Vagina (tissue), 2 donors: ENCODE results near the gene ADAM17. TPM values are rescaled to one million over a fixed set of nuclear protein-coding genes. Genes with fewer than 3 reads are reported as not detected.

Source experiments
- DNase-seq, 2 donors: peaks; one replicate each; pipeline ENCODE4 v3.0.0-alpha.2; 2017; ENCODE audit errors: extremely low spot score in 2 of 2
- H3K27ac ChIP-seq: fragments of 200-600 bp; sonication (generic); one replicate; pipeline ENCODE4 v1.5.1; 2019
- H3K27me3 ChIP-seq: fragments of 200-600 bp; sonication (generic); one replicate; pipeline ENCODE4 v1.5.1; 2019
- H3K36me3 ChIP-seq, 2 donors: fragments of 200-600 bp; sonication (generic); one replicate each; pipeline ENCODE4 v1.5.1; 2017 to 2019
- H3K4me1 ChIP-seq: fragments of 200-600 bp; sonication (generic); one replicate; pipeline ENCODE4 v1.5.1; 2019
- H3K4me3 ChIP-seq, 2 donors: fragments of 200-600 bp; sonication (generic); 1 replicate in 1 of 2; 2 replicates in 1 of 2; pipeline ENCODE4 v1.5.1; 2016 to 2019
- H3K9me3 ChIP-seq: fragments of 200-600 bp; sonication (generic); one replicate; pipeline ENCODE4 v1.5.1; 2019
- POLR2A ChIP-seq, 2 donors: fragments of 450-650 bp; IDR thresholded peaks; one replicate each; pipeline ENCODE4 v1.6.1; 2017; ENCODE audit warnings: antibody characterized with exemption in 2 of 2, mild to moderate bottlenecking in 2 of 2, moderate library complexity in 2 of 2
- POLR2AphosphoS5 ChIP-seq, 2 donors: sonication (generic); formaldehyde crosslinking; IDR thresholded peaks; one replicate each; pipeline ENCODE4 v1.9.0; 2017; ENCODE audit warnings: antibody characterized with exemption in 2 of 2, mild to moderate bottlenecking in 2 of 2, low read depth in 1 of 2; ENCODE audit not compliant: insufficient read depth in 1 of 2
- intact Hi-C: fragments of 100-400 bp; cut with DNase I; formaldehyde crosslinking; loops from one replicate; pipeline ENCODE4 v1.15.1; 2023
- total RNA-seq: library from RNA; depleted of rRNA; stranded (reverse); fragments of >200 nt; gene quantifications from one replicate; pipeline ENCODE4 v1.2.3, GENCODE V29; 2016
- TF ChIP-seq, protein P1 (sequence below), 3 experiments: fragments of 450-650 bp in 2 of 3; fragments of 200-600 bp in 1 of 3; sonication (generic) in 1 of 3; IDR thresholded peaks; one replicate each; pipeline ENCODE4 v1.5.1; 2017 to 2019; ENCODE audit warnings: antibody characterized with exemption in 3 of 3, mild to moderate bottlenecking in 2 of 3, moderate library complexity in 2 of 3

Gene ADAM17
- total RNA-seq, 1 donor from 2014 or later, result 33.4 TPM

DNA sequence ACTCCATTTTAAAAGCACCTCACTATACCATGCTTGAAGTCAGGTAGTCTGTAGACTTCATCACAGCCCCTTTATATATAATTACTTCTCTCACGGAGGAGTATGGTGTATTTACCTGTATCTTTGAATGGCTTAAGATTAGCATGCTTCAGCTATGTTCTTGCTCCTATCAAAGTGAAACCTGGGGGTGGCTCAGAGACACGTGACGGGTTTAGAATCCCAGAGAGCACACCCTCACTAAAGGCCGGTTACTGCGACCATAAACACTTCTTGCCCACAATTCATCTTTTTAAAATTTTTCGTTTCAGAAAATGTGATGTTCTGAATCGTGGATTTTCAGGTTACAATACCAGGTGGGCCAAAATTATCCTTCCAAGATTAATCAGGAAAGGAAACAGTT is 77.7 kb downstream of the ADAM17 start:
- Histone ChIP-seq H3K27me3 (no peaks in the 10 kb centered on the region), H3K4me1 (peaks cover 34% of the 10 kb centered on the region), H3K36me3 (peaks cover 0 to 30% of the 10 kb centered on the region in 2 donors), H3K9me3 (no peaks in the 10 kb centered on the region), H3K4me3 (no peak overlapping the region), H3K27ac (no peak overlapping the region)
- intact Hi-C loops, result no loop called here
- no peak for DNase-seq
- TF ChIP-seq POLR2AphosphoS5 (IDR thresholded peaks at IDR 0.05; ENCODE audit: insufficient read depth in 1 of 2, low read depth in 1 of 2) (no peak), POLR2A (IDR thresholded peaks at IDR 0.05) (no peak)
- TF ChIP-seq, protein P1, sequence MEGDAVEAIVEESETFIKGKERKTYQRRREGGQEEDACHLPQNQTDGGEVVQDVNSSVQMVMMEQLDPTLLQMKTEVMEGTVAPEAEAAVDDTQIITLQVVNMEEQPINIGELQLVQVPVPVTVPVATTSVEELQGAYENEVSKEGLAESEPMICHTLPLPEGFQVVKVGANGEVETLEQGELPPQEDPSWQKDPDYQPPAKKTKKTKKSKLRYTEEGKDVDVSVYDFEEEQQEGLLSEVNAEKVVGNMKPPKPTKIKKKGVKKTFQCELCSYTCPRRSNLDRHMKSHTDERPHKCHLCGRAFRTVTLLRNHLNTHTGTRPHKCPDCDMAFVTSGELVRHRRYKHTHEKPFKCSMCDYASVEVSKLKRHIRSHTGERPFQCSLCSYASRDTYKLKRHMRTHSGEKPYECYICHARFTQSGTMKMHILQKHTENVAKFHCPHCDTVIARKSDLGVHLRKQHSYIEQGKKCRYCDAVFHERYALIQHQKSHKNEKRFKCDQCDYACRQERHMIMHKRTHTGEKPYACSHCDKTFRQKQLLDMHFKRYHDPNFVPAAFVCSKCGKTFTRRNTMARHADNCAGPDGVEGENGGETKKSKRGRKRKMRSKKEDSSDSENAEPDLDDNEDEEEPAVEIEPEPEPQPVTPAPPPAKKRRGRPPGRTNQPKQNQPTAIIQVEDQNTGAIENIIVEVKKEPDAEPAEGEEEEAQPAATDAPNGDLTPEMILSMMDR (IDR thresholded peaks at IDR 0.05), result no peak

DNA sequence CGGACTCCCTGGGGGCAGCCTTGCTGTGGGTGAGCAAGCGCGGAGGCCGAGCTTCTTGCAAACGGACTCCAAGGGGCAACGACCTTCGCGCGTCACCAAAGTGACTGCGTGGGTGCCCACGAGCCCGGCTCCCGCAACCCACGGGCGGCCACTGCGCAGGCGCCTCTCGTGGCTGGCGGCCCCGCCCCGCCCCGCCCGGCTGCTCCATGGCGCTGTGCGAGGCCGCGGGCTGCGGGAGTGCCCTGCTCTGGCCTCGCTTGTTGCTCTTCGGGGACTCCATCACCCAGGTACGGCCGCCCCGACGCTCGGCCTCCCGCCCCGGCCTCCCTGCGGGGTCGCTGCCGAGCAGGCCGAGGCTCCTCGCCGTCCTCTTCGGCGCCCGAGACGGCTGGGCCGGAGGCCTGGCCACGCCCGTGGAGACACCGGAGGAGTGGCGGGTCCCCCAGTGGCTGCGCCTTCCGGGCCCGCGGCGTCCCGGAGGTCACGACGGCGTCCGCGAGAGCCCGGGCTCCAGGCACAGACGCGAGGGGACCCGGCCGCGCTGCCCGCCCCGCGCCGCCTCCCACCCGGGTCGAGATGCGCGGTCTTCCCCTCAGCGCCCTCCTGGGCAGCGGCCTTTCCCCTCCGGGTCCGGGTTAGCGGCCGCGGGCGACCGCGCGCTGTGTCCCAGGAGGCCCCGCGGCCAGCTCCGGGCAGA is 81.1 kb downstream of the ADAM17 start, which contains the start of gene IAH1:
TSS of gene IAH1 (plus strand) at position 191 of the 697 bp plus-strand sequence. CDS start at position 207, 16 bp downstream.
- DNase-seq, result no peak
- Histone ChIP-seq H3K27ac (peak within 1 kb of the TSS; percentile 83), H3K4me1 (peaks cover 34% of the 10 kb centered on the region), H3K27me3 (no peaks in the 10 kb centered on the region), H3K4me3 (peak within 1 kb of the TSS; percentile 54 to 78), H3K36me3 (peaks cover 0 to 7% of the 10 kb centered on the region in 2 donors), H3K9me3 (no peaks in the 10 kb centered on the region)
- intact Hi-C loops, result no loop called here
- peak in 1 of 2 donors; percentile 49 for TF ChIP-seq POLR2A (IDR thresholded peaks at IDR 0.05)
- TF ChIP-seq, protein P1 (IDR thresholded peaks at IDR 0.05), result no peak
- TF ChIP-seq POLR2AphosphoS5 (IDR thresholded peaks at IDR 0.05; ENCODE audit: insufficient read depth in 1 of 2, low read depth in 1 of 2), result peak in 1 of 2 donors; percentile 11

DNA sequence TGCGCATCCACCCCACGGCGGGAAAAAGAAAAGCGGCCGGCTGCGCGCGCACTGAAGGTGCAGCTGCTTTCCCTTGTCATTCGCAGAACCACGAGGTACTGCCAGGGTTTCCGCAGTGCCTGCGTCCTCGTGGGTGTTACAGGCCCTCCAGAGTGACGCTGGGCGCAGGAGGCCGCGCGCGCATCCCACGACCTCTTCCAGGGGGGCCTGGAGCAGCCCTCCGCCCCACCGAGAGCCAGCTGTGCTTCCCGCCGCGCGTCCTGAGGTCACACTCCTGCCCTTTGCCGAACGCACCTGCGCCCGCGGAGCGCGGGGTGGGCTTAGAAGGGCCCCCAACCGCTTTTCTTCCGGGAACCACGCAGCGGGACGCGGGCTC is 81.7 kb downstream of the ADAM17 start:
- DNase-seq, result no peak
- Histone ChIP-seq H3K27ac (peak overlapping the region; percentile 83), H3K4me3 (peak overlapping the region; percentile 54 to 78), H3K9me3 (no peaks in the 10 kb centered on the region), H3K36me3 (peaks cover 0 to 7% of the 10 kb centered on the region in 2 donors), H3K4me1 (peaks cover 34% of the 10 kb centered on the region), H3K27me3 (no peaks in the 10 kb centered on the region)
- intact Hi-C loops, result no loop called here
- TF ChIP-seq POLR2AphosphoS5 (IDR thresholded peaks at IDR 0.05; ENCODE audit: insufficient read depth in 1 of 2, low read depth in 1 of 2), result peak in 1 of 2 donors; percentile 60
- no peak for TF ChIP-seq POLR2A (IDR thresholded peaks at IDR 0.05)

DNA sequence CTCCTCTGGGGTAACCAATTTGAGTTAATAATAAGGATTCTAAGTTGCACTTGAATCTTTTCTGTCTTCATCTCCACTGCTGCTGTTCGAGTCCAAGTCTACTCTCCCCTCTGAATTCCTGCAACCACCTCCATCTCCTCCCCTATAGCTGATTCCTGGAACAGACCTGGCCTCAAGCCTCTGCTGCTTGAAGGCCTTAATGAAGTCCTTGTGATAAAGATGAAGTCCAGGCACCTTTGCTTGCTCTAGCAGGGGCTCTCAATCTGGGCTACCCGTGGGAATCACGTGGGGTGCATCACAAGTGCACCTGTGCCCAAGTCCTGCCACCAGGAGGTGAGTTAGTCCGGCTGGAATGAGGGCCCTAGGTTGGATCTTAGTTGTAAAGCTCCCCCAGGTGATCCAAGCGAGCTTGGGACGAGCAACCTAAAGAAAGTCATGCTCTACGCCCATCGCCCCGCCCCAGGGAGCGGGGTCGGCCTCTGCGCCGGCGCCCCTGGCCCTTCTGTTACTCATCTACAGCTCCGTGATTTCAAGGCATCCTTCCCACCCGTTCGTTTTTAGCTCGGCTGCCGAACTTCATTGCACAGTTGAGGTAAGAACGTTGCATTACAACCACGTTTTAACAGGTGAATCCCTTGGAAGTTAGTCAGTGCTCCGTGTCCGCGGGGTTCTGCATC is 82.2 kb downstream of the ADAM17 start:
- TF ChIP-seq, protein P1 (IDR thresholded peaks at IDR 0.05), result peak in 1 of 3 experiments; percentile 11
- no peak for TF ChIP-seq POLR2A (IDR thresholded peaks at IDR 0.05)
- H3K36me3 ChIP-seq, result peaks cover 0 to 7% of the 10 kb centered on the region in 2 donors
- peak overlapping the region; percentile 83 for H3K27ac ChIP-seq
- peak overlapping the region; percentile 54 to 78 for H3K4me3 ChIP-seq
- H3K27me3 ChIP-seq, result no peaks in the 10 kb centered on the region
- DNase-seq, result no peak
- H3K4me1 ChIP-seq, result peaks cover 34% of the 10 kb centered on the region
- H3K9me3 ChIP-seq, result no peaks in the 10 kb centered on the region
- intact Hi-C loops, result no loop called here

DNA sequence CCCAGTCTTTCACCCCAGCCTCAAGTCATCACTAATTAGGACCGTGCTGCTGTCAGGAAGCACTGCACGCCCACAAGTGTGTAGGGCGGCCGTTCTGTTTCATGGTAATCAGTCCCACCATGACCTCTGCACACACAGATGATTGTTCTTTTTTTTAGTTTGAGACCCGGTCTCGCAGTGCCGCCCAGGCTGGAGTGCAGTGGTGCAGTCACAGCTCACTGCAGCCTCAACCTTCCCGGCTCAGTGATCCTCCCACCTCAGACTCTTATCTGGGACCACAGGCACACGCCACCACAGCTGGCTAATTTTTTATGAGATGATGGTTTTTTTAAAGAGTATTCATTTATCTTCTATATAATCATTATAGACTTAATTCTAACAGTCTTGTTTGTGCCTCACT is 83.1 kb downstream of the ADAM17 start:
- Histone ChIP-seq H3K9me3 (no peaks in the 10 kb centered on the region), H3K36me3 (peaks cover 0 to 15% of the 10 kb centered on the region in 2 donors), H3K27ac (no peak overlapping the region), H3K4me1 (peaks cover 34% of the 10 kb centered on the region), H3K4me3 (no peak overlapping the region), H3K27me3 (no peaks in the 10 kb centered on the region)
- TF ChIP-seq, protein P1 (IDR thresholded peaks at IDR 0.05), result no peak
- TF ChIP-seq POLR2AphosphoS5 (IDR thresholded peaks at IDR 0.05; ENCODE audit: insufficient read depth in 1 of 2, low read depth in 1 of 2), result no peak
- TF ChIP-seq POLR2A (IDR thresholded peaks at IDR 0.05), result no peak
- intact Hi-C loops, result no loop called here
- DNase-seq, result no peak
